ENCODE data around the gene WDFY4. TPM values are rescaled to one million over a fixed set of nuclear protein-coding genes. Genes with fewer than 3 reads are reported as not detected.

The WDFY4 gene
- total RNA-seq, 1 experiment from 2014 or later: 0.22 TPM

DNA sequence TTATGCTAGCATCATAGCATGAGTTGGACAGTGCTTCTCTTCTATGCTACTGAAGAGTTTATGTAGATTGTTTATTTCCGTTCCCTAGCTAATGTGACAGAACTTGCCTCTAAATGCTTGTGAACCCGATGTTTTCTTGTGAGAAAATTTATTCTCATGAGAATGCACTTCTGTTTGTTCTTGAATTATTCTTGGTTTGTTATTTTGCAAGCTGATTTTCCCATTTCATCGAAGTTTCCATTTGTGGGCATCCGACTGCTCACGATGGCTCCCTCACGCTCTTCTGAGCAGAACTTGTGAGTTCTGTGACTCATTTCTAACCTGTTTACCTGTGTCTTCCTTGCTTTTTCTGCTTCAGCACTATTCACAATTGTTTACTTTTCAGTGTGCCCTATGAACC is 59.9 kb downstream of the WDFY4 start:
- no peak overlapping the region for H3K4me3 ChIP-seq (replicated peaks in 1 of 2; ENCODE audit: low read depth in 1 of 2, low read length in 2 of 2)
- H3K9me3 ChIP-seq (ENCODE audit: control insufficient read depth in 1 of 2, insufficient read depth in 1 of 2, low read depth in 1 of 2, low read length in 2 of 2): no peaks in the 10 kb centered on the region
- intact Hi-C loops (cut with micrococcal nuclease): no loop called here
- RAD21 ChIA-PET (ENCODE audit: low non-redundant PET in 1 of 2, low total read pairs in 2 of 2, uncharacterized antibody in 2 of 2, unreplicated experiment in 2 of 2): no interaction called here
- TF ChIP-seq CEBPB (IDR thresholded peaks at IDR 0.05; ENCODE audit: low read depth) (no peak), SIN3A (IDR thresholded peaks at IDR 0.05; ENCODE audit: low read depth) (no peak), POLR2AphosphoS5 (IDR thresholded peaks at IDR 0.05; ENCODE audit: low read depth, low read length) (no peak), EZH2 (IDR thresholded peaks at IDR 0.05) (no peak), SRF (IDR thresholded peaks at IDR 0.05; ENCODE audit: low read depth) (no peak), EZH2phosphoT487 (IDR thresholded peaks at IDR 0.05; ENCODE audit: borderline replicate concordance) (no peak), TCF7L2 (IDR thresholded peaks at IDR 0.05; ENCODE audit: borderline replicate concordance, extremely low read depth, insufficient read depth, insufficient read length) (no peak), EGR1 (IDR thresholded peaks at IDR 0.05; ENCODE audit: low read depth) (no peak)
- TF ChIP-seq, protein P1, sequence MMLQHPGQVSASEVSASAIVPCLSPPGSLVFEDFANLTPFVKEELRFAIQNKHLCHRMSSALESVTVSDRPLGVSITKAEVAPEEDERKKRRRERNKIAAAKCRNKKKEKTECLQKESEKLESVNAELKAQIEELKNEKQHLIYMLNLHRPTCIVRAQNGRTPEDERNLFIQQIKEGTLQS (IDR thresholded peaks at IDR 0.05): no peak
- TF ChIP-seq, protein P2, sequence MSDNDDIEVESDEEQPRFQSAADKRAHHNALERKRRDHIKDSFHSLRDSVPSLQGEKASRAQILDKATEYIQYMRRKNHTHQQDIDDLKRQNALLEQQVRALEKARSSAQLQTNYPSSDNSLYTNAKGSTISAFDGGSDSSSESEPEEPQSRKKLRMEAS (IDR thresholded peaks at IDR 0.05): no peak
- no peaks in the 10 kb centered on the region for H4K20me1 ChIP-seq (ENCODE audit: insufficient read depth)
- no TSS peak for BruUV-seq (replicated peaks)
- H3K4me2 ChIP-seq (ENCODE audit: low read length): no peak overlapping the region
- no peak overlapping the region for H3K9ac ChIP-seq (ENCODE audit: low read length)
- no peak for ATAC-seq
- H3K36me3 ChIP-seq (ENCODE audit: control insufficient read depth in 1 of 2, insufficient read depth in 2 of 2, low read length in 2 of 2): no peaks in the 10 kb centered on the region
- H3K27ac ChIP-seq (ENCODE audit: low read depth, low read length): no peak overlapping the region
- DNase-seq (ENCODE audit: low read depth, low spot score): no peak
- no peaks in the 10 kb centered on the region for H3K4me1 ChIP-seq (ENCODE audit: control insufficient read depth in 1 of 2, insufficient read depth in 2 of 2, low read length in 2 of 2)
- no peak overlapping the region for H2AFZ ChIP-seq (ENCODE audit: low read depth, low read length, poor library complexity, severe bottlenecking)
- CTCF ChIA-PET: no interaction called here
- H3K79me2 ChIP-seq (ENCODE audit: insufficient read depth, low read length): no peaks in the 10 kb centered on the region
- POLR2A ChIA-PET: no interaction called here
- H3K9me2 ChIP-seq (ENCODE audit: insufficient read depth): no peaks in the 10 kb centered on the region
- peaks cover 16% of the 10 kb centered on the region; the same call in 1 of the 2 replicates for H3K27me3 ChIP-seq (ENCODE audit: insufficient read depth, low read length)

DNA sequence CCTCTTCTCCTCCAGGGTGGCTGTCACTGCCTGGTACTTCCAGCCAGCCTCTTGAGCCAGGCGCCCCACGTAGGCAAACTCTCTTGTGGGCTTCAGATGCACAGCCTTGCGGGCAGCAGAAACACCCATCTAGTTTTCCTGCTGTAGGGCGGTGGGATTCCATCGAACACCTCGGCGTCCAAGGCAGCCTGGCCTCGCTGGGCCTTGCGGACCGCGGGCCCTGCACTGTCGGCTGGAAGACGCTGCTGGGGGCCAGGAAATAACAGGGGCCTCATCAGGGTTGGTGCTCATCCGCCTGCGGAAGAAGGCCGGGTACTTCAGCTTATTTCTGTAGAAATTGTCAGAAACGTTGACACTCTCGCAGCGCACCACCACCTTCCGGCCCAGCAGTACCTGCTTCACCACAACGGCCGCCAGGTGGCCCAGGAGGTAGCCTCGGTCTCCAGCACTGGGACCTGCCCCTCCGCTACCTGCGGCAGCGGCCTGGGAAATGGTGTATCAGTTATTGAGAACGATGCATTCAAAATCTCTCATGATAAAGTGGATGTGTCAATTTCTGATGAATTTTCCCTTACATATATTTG is 61.1 kb downstream of the WDFY4 start:
- intact Hi-C loops (cut with micrococcal nuclease): no loop called here
- no peaks in the 10 kb centered on the region for H4K20me1 ChIP-seq (ENCODE audit: insufficient read depth)
- no peak overlapping the region for H3K4me2 ChIP-seq (ENCODE audit: low read length)
- H3K4me1 ChIP-seq (ENCODE audit: control insufficient read depth in 1 of 2, insufficient read depth in 2 of 2, low read length in 2 of 2): no peaks in the 10 kb centered on the region
- peaks cover 16% of the 10 kb centered on the region; the same call in 1 of the 2 replicates for H3K27me3 ChIP-seq (ENCODE audit: insufficient read depth, low read length)
- H2AFZ ChIP-seq (ENCODE audit: low read depth, low read length, poor library complexity, severe bottlenecking): peak overlapping the region; percentile 40
- no peaks in the 10 kb centered on the region for H3K36me3 ChIP-seq (ENCODE audit: control insufficient read depth in 1 of 2, insufficient read depth in 2 of 2, low read length in 2 of 2)
- H3K79me2 ChIP-seq (ENCODE audit: insufficient read depth, low read length): no peaks in the 10 kb centered on the region
- no peak overlapping the region for H3K9ac ChIP-seq (ENCODE audit: low read length)
- POLR2A ChIA-PET: no interaction called here
- no peaks in the 10 kb centered on the region for H3K9me3 ChIP-seq (ENCODE audit: control insufficient read depth in 1 of 2, insufficient read depth in 1 of 2, low read depth in 1 of 2, low read length in 2 of 2)
- H3K9me2 ChIP-seq (ENCODE audit: insufficient read depth): no peaks in the 10 kb centered on the region
- no TSS peak for BruUV-seq (replicated peaks)
- no peak for DNase-seq (ENCODE audit: low read depth, low spot score)
- no peak overlapping the region for H3K27ac ChIP-seq (ENCODE audit: low read depth, low read length)
- CTCF ChIA-PET: no interaction called here
- RAD21 ChIA-PET (ENCODE audit: low non-redundant PET in 1 of 2, low total read pairs in 2 of 2, uncharacterized antibody in 2 of 2, unreplicated experiment in 2 of 2): no interaction called here
- peak; percentile 88 for ATAC-seq
- H3K4me3 ChIP-seq (replicated peaks in 1 of 2; ENCODE audit: low read depth in 1 of 2, low read length in 2 of 2): no peak overlapping the region
- TF ChIP-seq, protein P3, sequence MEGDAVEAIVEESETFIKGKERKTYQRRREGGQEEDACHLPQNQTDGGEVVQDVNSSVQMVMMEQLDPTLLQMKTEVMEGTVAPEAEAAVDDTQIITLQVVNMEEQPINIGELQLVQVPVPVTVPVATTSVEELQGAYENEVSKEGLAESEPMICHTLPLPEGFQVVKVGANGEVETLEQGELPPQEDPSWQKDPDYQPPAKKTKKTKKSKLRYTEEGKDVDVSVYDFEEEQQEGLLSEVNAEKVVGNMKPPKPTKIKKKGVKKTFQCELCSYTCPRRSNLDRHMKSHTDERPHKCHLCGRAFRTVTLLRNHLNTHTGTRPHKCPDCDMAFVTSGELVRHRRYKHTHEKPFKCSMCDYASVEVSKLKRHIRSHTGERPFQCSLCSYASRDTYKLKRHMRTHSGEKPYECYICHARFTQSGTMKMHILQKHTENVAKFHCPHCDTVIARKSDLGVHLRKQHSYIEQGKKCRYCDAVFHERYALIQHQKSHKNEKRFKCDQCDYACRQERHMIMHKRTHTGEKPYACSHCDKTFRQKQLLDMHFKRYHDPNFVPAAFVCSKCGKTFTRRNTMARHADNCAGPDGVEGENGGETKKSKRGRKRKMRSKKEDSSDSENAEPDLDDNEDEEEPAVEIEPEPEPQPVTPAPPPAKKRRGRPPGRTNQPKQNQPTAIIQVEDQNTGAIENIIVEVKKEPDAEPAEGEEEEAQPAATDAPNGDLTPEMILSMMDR (IDR thresholded peaks at IDR 0.05 in 2 of 3, conservative IDR thresholded peaks at IDR 0.05 in 1 of 3; ENCODE audit: borderline replicate concordance in 1 of 3, insufficient read depth in 1 of 3, low read depth in 2 of 3, low read length in 2 of 3): peak in 2 of 3 experiments; percentile 47 to 51; a peak in 4 of 6 replicates
- TF ChIP-seq, protein P1 (IDR thresholded peaks at IDR 0.05): no peak
- TF ChIP-seq TCF7L2 (IDR thresholded peaks at IDR 0.05; ENCODE audit: borderline replicate concordance, extremely low read depth, insufficient read depth, insufficient read length) (no peak), EGR1 (IDR thresholded peaks at IDR 0.05; ENCODE audit: low read depth) (no peak), ZFX (IDR thresholded peaks at IDR 0.05) (peak; percentile 14; the same call in 1 of the 2 replicates), JUND (IDR thresholded peaks at IDR 0.05) (no peak)
